Measurements from ENCODE around the gene SEC16B. TPM values are rescaled to one million over a fixed set of nuclear protein-coding genes. Genes with fewer than 3 reads are reported as not detected.

SEC16B gene
- total and polyA plus RNA-seq, 2 of the 13 experiments (the other 11 are each of a cell fraction or from before 2014, with no cell fraction given): 4.6 to 5.8 TPM

GRCh38 chr1:178019208-178019607 is 49.4 kb upstream of the SEC16B start (continued):
- TF ChIP-seq ZNF513 (CRISPR knock-in tag; conservative IDR thresholded peaks at IDR 0.05) (no peak), BATF2 (CRISPR knock-in tag; IDR thresholded peaks at IDR 0.05) (no peak)

GRCh38 chr1:178017517-178017916 is 47.7 kb upstream of the SEC16B start:
- WGBS (ENCODE audit: low lambda C conversion rate): 96% methylated on average over 2 of the region's 2 CpGs
- Histone ChIP-seq H3K79me2 (ENCODE audit: insufficient read depth, low read length) (no peaks in the 10 kb centered on the region), H4K20me1 (ENCODE audit: insufficient read depth, low read length) (no peaks in the 10 kb centered on the region), H3K27ac (ENCODE audit: extremely low read length, insufficient read depth, low read length) (no peak overlapping the region), H3K36me3 (replicated peaks in 1 of 2; ENCODE audit: control insufficient read depth in 1 of 2, insufficient read depth in 2 of 2, low read length in 2 of 2) (peaks cover 0 to 7% of the 10 kb centered on the region in 2 experiments; a peak in 2 of 5 replicates), H3K27me3 (ENCODE audit: control insufficient read depth in 1 of 2, insufficient read depth in 2 of 2, low read length in 2 of 2) (no peaks in the 10 kb centered on the region), H3K4me1 (ENCODE audit: insufficient read depth, low read length) (peaks cover 38% of the 10 kb centered on the region), H3K4me2 (ENCODE audit: low read depth, low read length) (no peak overlapping the region), H3K4me3 (replicated peaks in 1 of 3; ENCODE audit: insufficient read depth in 1 of 3, low read depth in 2 of 3, low read length in 3 of 3) (no peak overlapping the region), H3K9ac (ENCODE audit: insufficient read depth, low read depth, low read length) (no peak overlapping the region), H2AFZ (ENCODE audit: low read length) (no peak overlapping the region), H3K9me3 (ENCODE audit: low read length) (no peaks in the 10 kb centered on the region)
- no peak for ATAC-seq
- no peak for TF ChIP-seq REL (CRISPR knock-in tag; conservative IDR thresholded peaks at IDR 0.05)
- TF ChIP-seq ZNF709 (CRISPR knock-in tag; IDR thresholded peaks at IDR 0.05): no peak
- TF ChIP-seq MXI1 (IDR thresholded peaks at IDR 0.05; ENCODE audit: borderline replicate concordance, low read depth, low read length): no peak
- intact Hi-C loops (cut with micrococcal nuclease; ENCODE audit: unreplicated experiment): no loop called here
- in situ Hi-C loops (cut with HindIII; ENCODE audit: extremely low pct_ligation_motif_present, low pct_unique_long_range_greater_than_20kb): no loop called here
- DNase-seq (ENCODE audit: low spot score): no peak
- POLR2A ChIA-PET: no interaction called here
- BruUV-seq (replicated peaks): no TSS peak
- no peak for FAIRE-seq
- CTCF ChIA-PET (ENCODE audit: low intra/inter-chr PET ratio, low total read pairs): no interaction called here

Data from HepG2 (cell line).